ENCODE data around the gene IL1RL1. TPM values are rescaled to one million over a fixed set of nuclear protein-coding genes. Genes with fewer than 3 reads are reported as not detected.

IL1RL1 gene
- total RNA-seq: 2.7 TPM

GRCh38 chr2:102310964-102311640, at the start of gene IL1RL1:
TSS of gene IL1RL1 (plus strand) at chr2:102311563. CDS start at chr2:102338265, 26,702 bp downstream.
- Histone ChIP-seq H3K27me3 (ENCODE audit: insufficient read depth, low read length) (peaks cover 18% of the 10 kb centered on the region), H3K4me3 (ENCODE audit: low read length) (no peak within 1 kb of the TSS), H3K4me1 (ENCODE audit: insufficient read depth, low read length) (peaks cover 5% of the 10 kb centered on the region), H3K9me3 (ENCODE audit: low read depth, low read length) (no peaks in the 10 kb centered on the region)

GRCh38 chr2:102262216-102263129, 48.9 kb upstream of the IL1RL1 start:
- Histone ChIP-seq H3K27me3 (ENCODE audit: insufficient read depth, low read length) (no peaks in the 10 kb centered on the region), H3K4me1 (ENCODE audit: insufficient read depth, low read length) (peaks cover 23% of the 10 kb centered on the region), H3K4me3 (ENCODE audit: low read length) (no peak overlapping the region), H3K9me3 (ENCODE audit: low read depth, low read length) (no peaks in the 10 kb centered on the region)

- Histone ChIP-seq H3K27me3 (ENCODE audit: insufficient read depth, low read length) (no peaks in the 10 kb centered on the region), H3K4me1 (ENCODE audit: insufficient read depth, low read length) (peaks cover 16% of the 10 kb centered on the region), H3K9me3 (ENCODE audit: low read depth, low read length) (no peaks in the 10 kb centered on the region), H3K4me3 (ENCODE audit: low read length) (no peak overlapping the region)
These were observed 46.4 kb upstream of the IL1RL1 start for GRCh38 chr2:102264952-102265351.

DNA sequence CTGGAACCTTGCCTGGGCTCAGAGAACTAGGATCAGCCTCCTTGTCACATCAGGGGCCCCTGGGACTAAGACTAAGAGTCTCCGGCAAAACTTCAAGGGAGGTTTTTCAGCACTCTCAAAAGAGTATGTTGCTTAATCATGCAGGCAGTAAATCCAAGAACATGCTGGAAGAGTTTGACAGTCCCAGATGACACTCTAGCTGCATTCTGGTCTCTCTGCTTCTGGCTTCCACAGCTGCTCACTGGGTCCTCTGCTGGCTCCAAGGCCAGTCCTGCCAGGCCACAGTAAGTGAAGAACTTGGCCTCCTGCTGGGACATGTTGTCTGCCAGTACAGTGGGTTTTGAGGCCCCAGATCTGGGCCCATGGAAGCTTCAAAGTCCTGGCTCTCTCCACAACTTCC, 45.2 kb upstream of the IL1RL1 start:
- no peaks in the 10 kb centered on the region for H3K9me3 ChIP-seq (ENCODE audit: low read depth, low read length)
- peaks cover 6% of the 10 kb centered on the region for H3K27me3 ChIP-seq (ENCODE audit: insufficient read depth, low read length)
- H3K4me1 ChIP-seq (ENCODE audit: insufficient read depth, low read length): peaks cover 16% of the 10 kb centered on the region
- no peak overlapping the region for H3K4me3 ChIP-seq (ENCODE audit: low read length)

GRCh38 chr2:102267774-102268173, 43.6 kb upstream of the IL1RL1 start:
- H3K9me3 ChIP-seq (ENCODE audit: low read depth, low read length): no peaks in the 10 kb centered on the region
- H3K4me3 ChIP-seq (ENCODE audit: low read length): no peak overlapping the region
- peaks cover 14% of the 10 kb centered on the region for H3K27me3 ChIP-seq (ENCODE audit: insufficient read depth, low read length)
- H3K4me1 ChIP-seq (ENCODE audit: insufficient read depth, low read length): peaks cover 6% of the 10 kb centered on the region

- Histone ChIP-seq H3K4me3 (ENCODE audit: low read length) (no peak overlapping the region), H3K9me3 (ENCODE audit: low read depth, low read length) (no peaks in the 10 kb centered on the region), H3K27me3 (ENCODE audit: insufficient read depth, low read length) (peaks cover 14% of the 10 kb centered on the region), H3K4me1 (ENCODE audit: insufficient read depth, low read length) (no peaks in the 10 kb centered on the region)
These were observed 42.7 kb upstream of the IL1RL1 start for GRCh38 chr2:102268510-102269199.

GRCh38 chr2:102269200-102269524, 42.2 kb upstream of the IL1RL1 start:
- Histone ChIP-seq H3K4me3 (ENCODE audit: low read length) (no peak overlapping the region), H3K27me3 (ENCODE audit: insufficient read depth, low read length) (peaks cover 14% of the 10 kb centered on the region), H3K4me1 (ENCODE audit: insufficient read depth, low read length) (no peaks in the 10 kb centered on the region), H3K9me3 (ENCODE audit: low read depth, low read length) (no peaks in the 10 kb centered on the region)

GRCh38 chr2:102271844-102272243, 39.5 kb upstream of the IL1RL1 start:
- peaks cover 8% of the 10 kb centered on the region for H3K4me1 ChIP-seq (ENCODE audit: insufficient read depth, low read length)
- H3K9me3 ChIP-seq (ENCODE audit: low read depth, low read length): no peaks in the 10 kb centered on the region
- peaks cover 29% of the 10 kb centered on the region for H3K27me3 ChIP-seq (ENCODE audit: insufficient read depth, low read length)
- H3K4me3 ChIP-seq (ENCODE audit: low read length): no peak overlapping the region

DNA sequence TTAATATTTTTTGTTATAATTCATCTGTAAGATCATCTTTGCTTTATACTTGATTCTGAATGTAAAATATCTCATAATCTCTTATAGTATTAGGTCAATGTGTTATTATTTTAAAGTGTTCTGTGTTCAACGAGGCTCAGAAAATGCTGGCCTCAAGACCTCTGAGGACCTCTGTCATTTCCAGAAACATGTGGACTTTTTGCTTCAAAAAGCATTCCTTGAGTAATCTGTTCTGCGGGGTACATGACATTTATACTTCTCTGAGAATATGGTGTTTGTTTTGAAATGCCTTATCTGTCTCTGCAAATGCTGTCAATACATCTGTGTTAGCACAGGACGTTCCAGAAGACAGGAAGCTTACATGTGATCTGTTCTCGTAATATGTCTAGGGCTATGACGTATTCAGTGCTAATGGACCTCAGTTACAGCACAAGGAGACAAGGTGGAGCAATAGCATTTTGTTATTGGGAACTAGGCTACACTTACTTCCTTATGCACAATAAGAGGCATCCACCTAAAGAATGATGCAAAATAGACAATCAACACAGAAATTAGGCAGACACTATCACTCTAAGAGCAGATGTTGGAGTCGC, 37.6 kb upstream of the IL1RL1 start:
- H3K27me3 ChIP-seq (ENCODE audit: insufficient read depth, low read length): peaks cover 37% of the 10 kb centered on the region
- H3K4me3 ChIP-seq (ENCODE audit: low read length): no peak overlapping the region
- no peaks in the 10 kb centered on the region for H3K9me3 ChIP-seq (ENCODE audit: low read depth, low read length)
- peaks cover 14% of the 10 kb centered on the region for H3K4me1 ChIP-seq (ENCODE audit: insufficient read depth, low read length)

DNA sequence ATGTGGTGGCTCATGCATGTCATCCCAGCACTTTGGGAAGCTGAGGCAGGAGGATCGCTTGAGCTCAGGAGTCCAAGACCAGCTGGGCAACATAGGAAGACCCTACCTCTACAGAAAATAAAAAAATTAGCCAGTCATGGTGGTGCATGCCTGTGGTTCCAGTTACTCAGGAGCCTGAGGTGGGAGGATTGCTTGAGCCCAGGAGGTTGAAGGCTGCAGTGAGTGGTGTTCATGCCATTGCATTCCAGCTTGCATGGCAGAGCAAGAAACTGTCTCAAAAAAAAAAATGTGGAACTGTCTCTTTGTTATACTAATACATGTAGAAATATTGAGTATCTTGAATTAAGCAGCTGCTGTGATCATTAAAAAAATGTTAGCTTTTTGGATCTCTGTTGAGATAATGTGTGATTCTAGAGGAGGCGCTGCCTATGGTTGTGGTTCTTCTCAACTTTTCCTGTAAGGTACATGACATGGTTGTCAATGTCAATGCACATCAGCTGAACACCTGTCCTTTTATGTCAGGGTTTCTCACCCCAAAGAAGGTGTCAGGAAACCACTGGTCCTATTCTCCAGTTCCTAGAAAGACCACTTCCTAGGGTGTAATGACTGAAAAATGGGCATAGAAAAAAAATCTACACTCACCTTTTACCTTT, 34.7 kb upstream of the IL1RL1 start:
- Histone ChIP-seq H3K4me1 (ENCODE audit: insufficient read depth, low read length) (peaks cover 20% of the 10 kb centered on the region), H3K9me3 (ENCODE audit: low read depth, low read length) (no peaks in the 10 kb centered on the region), H3K27me3 (ENCODE audit: insufficient read depth, low read length) (peaks cover 43% of the 10 kb centered on the region), H3K4me3 (ENCODE audit: low read length) (no peak overlapping the region)

DNA sequence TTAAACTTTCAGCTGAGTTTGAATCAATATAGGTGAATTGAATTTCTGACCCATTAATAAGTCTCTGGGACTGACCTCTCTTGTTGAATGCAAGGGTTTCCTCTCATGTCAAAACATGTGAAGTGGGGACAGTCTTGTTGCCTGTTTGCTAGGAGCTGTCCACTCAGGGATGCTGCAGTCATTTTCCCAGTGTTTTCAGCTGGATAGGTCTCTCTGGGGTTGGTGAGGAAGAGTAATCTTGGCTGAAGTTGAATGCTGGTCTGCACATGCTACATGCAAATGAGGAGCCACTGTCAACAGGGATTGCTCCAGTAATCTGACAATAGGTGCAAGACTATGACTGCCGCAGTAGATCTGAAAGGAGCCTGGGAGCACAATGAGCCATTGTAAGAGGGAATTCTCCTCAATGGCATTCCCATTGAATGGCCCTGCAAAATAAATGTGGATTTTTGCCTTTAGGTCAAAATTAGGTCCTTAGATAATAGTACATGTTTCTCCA, 34.1 kb upstream of the IL1RL1 start:
- Histone ChIP-seq H3K27me3 (ENCODE audit: insufficient read depth, low read length) (peaks cover 41% of the 10 kb centered on the region), H3K4me3 (ENCODE audit: low read length) (no peak overlapping the region), H3K4me1 (ENCODE audit: insufficient read depth, low read length) (peaks cover 20% of the 10 kb centered on the region), H3K9me3 (ENCODE audit: low read depth, low read length) (no peaks in the 10 kb centered on the region)

DNA sequence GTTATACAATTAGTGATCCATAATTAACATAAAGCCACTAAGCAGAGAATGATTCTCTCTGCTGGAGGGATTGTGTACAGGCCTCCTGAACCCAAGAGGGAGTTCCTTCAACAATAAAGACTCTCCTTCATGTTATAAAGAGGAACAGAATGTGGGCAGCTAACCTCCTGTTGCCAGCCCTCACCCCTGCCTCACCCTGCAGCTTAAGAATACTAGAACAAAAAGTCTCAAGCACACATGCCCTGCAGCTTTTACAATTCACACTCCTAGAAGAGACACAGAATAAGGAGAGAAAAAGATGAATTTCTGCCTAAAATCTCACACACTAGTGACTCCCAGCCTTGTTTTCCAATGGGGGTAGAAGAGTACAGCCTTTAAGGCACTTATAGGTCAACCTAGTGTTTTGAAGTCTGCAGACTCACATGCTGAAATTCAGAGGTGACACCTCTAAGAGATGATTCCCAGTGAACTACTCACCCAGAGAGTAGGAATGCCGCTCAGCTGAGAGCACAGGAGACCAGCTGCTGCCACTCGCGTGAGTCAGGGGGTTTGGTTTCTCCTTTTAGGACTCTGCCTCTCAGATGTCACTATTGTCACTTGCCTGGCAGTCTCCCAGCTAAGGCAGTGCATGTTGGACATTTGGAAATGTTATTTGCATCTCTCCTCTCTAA, 32.5 kb upstream of the IL1RL1 start:
- H3K4me1 ChIP-seq (ENCODE audit: insufficient read depth, low read length): peaks cover 33% of the 10 kb centered on the region
- H3K27me3 ChIP-seq (ENCODE audit: insufficient read depth, low read length): peaks cover 41% of the 10 kb centered on the region
- no peak overlapping the region for H3K4me3 ChIP-seq (ENCODE audit: low read length)
- H3K9me3 ChIP-seq (ENCODE audit: low read depth, low read length): no peaks in the 10 kb centered on the region

DNA sequence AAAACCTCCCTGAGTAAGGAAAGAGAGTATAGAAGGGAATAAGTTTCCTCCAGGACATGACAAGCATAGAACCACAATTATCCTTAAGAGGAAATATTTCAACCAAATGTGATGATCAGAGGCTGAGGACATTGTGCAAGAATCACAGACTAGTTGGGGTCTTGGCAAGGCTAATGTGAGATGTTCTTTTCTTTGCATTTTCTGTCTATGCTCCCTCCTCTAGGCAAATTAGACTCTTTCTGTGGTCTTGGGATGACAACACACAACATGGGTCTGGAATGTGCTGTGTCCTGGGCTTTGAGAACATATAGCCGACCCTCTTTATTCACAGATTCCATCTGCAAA, 32.0 kb upstream of the IL1RL1 start:
- Histone ChIP-seq H3K9me3 (ENCODE audit: low read depth, low read length) (no peaks in the 10 kb centered on the region), H3K4me3 (ENCODE audit: low read length) (no peak overlapping the region), H3K4me1 (ENCODE audit: insufficient read depth, low read length) (peaks cover 34% of the 10 kb centered on the region), H3K27me3 (ENCODE audit: insufficient read depth, low read length) (peaks cover 41% of the 10 kb centered on the region)

DNA sequence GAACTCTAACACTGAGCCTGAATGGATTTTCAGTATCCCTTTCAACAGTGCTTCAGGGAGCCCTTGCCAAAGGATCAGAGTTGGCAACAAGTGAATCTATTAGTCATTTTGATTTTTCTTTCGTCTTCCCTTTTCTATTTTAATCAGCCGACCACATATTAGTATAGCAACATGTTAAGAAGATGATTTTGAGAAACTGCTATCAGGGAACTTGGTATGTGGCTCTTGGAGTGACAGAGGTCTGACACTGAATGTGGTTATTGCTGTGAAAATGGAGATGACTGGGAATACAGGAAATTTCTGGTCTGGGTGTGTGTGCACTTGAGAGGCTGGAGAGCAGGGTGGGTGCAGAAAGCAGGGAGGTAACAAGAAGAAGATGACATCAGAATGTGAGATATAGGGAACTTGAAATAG, 28.7 kb upstream of the IL1RL1 start:
- peaks cover 26% of the 10 kb centered on the region for H3K4me1 ChIP-seq (ENCODE audit: insufficient read depth, low read length)
- peaks cover 54% of the 10 kb centered on the region for H3K27me3 ChIP-seq (ENCODE audit: insufficient read depth, low read length)
- no peak overlapping the region for H3K4me3 ChIP-seq (ENCODE audit: low read length)
- no peaks in the 10 kb centered on the region for H3K9me3 ChIP-seq (ENCODE audit: low read depth, low read length)

Measured in mononuclear cell (primary cell).